ENCODE data around the gene TOP2A. TPM values are rescaled to one million over a fixed set of nuclear protein-coding genes. Genes with fewer than 3 reads are reported as not detected.
"Not testable (repeated sequence)": the region's sequence is repeated elsewhere in the genome, so short reads cannot be mapped to it uniquely, and the experiment has no call there.

Gene TOP2A
- total and polyA plus RNA-seq, 10 donors = 5.5 to 37.5 (median 13.5) TPM

GRCh38 chr17:40417258-40417608 is 463 bp downstream of the TOP2A start:
- intact Hi-C loops (cut with DNase I; ENCODE audit: low total_unique reads) = loop anchor here (5.0 kb wide), 1 partner anchor 55 kb away; the partner anchor contains the start of gene GJD3
- no peak for DNase-seq
- peak overlapping the region; percentile 57 to 92 (median 66) for H3K4me3 ChIP-seq
- H3K9me3 ChIP-seq = no peaks in the 10 kb centered on the region
- H3K4me1 ChIP-seq = peaks cover 18 to 52% (median 36%) of the 10 kb centered on the region in 6 donors
- WGBS, 5 donors = 0 to 1% (median 0%) methylated on average over 12 to 21 of the region's 21 CpGs
- peak overlapping the region in 3 of 8 donors; percentile 26 to 81 (median 71) for H3K27ac ChIP-seq
- TF ChIP-seq, protein P1, sequence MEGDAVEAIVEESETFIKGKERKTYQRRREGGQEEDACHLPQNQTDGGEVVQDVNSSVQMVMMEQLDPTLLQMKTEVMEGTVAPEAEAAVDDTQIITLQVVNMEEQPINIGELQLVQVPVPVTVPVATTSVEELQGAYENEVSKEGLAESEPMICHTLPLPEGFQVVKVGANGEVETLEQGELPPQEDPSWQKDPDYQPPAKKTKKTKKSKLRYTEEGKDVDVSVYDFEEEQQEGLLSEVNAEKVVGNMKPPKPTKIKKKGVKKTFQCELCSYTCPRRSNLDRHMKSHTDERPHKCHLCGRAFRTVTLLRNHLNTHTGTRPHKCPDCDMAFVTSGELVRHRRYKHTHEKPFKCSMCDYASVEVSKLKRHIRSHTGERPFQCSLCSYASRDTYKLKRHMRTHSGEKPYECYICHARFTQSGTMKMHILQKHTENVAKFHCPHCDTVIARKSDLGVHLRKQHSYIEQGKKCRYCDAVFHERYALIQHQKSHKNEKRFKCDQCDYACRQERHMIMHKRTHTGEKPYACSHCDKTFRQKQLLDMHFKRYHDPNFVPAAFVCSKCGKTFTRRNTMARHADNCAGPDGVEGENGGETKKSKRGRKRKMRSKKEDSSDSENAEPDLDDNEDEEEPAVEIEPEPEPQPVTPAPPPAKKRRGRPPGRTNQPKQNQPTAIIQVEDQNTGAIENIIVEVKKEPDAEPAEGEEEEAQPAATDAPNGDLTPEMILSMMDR (IDR thresholded peaks at IDR 0.05 in 8 of 11, conservative IDR thresholded peaks at IDR 0.05 in 3 of 11) = no peak
- H3K36me3 ChIP-seq = peaks cover 0 to 11% (median 0%) of the 10 kb centered on the region in 6 donors
- peaks cover 0 to 9% (median 0%) of the 10 kb centered on the region in 7 donors for H3K27me3 ChIP-seq (replicated peaks in 1 of 7)

DNA sequence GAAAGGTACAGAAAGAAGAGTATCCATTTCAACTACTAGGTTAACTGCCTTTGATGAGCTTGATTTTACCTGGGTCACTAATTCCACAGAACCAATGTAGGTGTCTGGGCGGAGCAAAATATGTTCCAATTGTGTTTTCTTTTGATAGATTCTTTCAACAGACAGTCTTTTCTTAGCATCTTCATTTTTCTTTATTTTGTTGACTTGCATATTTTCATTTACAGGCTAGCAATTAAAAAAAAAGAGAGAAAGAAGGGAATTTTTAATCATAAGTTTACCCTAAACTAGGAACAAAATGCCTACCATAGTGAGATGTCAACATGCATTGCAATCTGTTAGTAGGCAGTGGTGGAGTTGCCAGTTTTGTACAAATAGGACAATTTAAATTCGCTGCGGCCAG is 1.0 kb downstream of the TOP2A start:
- TF ChIP-seq POLR2A (IDR thresholded peaks at IDR 0.05) (no peak), POLR2AphosphoS5 (IDR thresholded peaks at IDR 0.05) (no peak)
- TF ChIP-seq, protein P1 (IDR thresholded peaks at IDR 0.05 in 8 of 11, conservative IDR thresholded peaks at IDR 0.05 in 3 of 11) = no peak
- intact Hi-C loops (cut with DNase I; ENCODE audit: low total_unique reads) = loop anchor here (5.0 kb wide), 1 partner anchor 54 kb away; the partner anchor contains the start of gene GJD3
- no peaks in the 10 kb centered on the region for H3K9me3 ChIP-seq
- H3K27ac ChIP-seq = no peak overlapping the region
- H3K36me3 ChIP-seq = peaks cover 0 to 16% (median 0%) of the 10 kb centered on the region in 6 donors
- no peak for DNase-seq
- peak overlapping the region in 4 of 8 donors; percentile 61 to 92 (median 66) for H3K4me3 ChIP-seq
- H3K4me1 ChIP-seq = peaks cover 18 to 52% (median 36%) of the 10 kb centered on the region in 6 donors
- H3K27me3 ChIP-seq (replicated peaks in 1 of 7) = peaks cover 0 to 9% (median 0%) of the 10 kb centered on the region in 7 donors
- WGBS, 5 donors = 34 to 43% (median 42%) methylated on average over 3 of the region's 3 CpGs

DNA sequence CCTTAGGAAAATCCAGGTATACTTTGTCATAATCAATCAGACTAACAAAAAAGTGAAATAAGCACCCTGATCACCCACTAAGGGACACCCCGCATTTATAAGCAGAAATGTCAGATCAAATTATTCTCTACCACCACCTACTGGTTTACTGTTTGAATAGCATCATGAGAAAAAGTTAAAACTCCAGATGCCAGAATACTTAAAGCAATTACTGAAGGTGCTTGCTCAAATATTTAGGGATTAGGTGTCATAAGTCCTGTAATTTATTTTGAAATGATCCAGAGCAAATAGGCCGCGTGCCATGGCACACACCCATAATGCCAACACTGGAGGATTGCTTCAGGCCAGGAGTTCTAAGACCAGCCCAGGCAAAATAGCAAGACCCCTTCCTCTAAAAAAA is 2.3 kb downstream of the TOP2A start:
- WGBS, 5 donors = 51 to 72% (median 66%) methylated on average over 3 of the region's 3 CpGs
- H3K4me3 ChIP-seq = peak overlapping the region in 1 of 8 donors; percentile 39
- H3K27ac ChIP-seq = no peak overlapping the region
- intact Hi-C loops (cut with DNase I; ENCODE audit: low total_unique reads) = loop anchor here (5.0 kb wide), 1 partner anchor 53 kb away; the partner anchor contains the start of gene GJD3
- H3K4me1 ChIP-seq = peaks cover 18 to 52% (median 36%) of the 10 kb centered on the region in 6 donors
- H3K27me3 ChIP-seq (replicated peaks in 1 of 7) = peaks cover 0 to 9% (median 0%) of the 10 kb centered on the region in 7 donors
- no peak for DNase-seq
- H3K36me3 ChIP-seq = peaks cover 0 to 26% (median 0%) of the 10 kb centered on the region in 6 donors
- TF ChIP-seq POLR2AphosphoS5 (IDR thresholded peaks at IDR 0.05) = no peak
- TF ChIP-seq, protein P1 (IDR thresholded peaks at IDR 0.05 in 8 of 11, conservative IDR thresholded peaks at IDR 0.05 in 3 of 11) = peak in 9 of 11 experiments; percentile 40 to 74 (median 66)
- no peaks in the 10 kb centered on the region for H3K9me3 ChIP-seq

DNA sequence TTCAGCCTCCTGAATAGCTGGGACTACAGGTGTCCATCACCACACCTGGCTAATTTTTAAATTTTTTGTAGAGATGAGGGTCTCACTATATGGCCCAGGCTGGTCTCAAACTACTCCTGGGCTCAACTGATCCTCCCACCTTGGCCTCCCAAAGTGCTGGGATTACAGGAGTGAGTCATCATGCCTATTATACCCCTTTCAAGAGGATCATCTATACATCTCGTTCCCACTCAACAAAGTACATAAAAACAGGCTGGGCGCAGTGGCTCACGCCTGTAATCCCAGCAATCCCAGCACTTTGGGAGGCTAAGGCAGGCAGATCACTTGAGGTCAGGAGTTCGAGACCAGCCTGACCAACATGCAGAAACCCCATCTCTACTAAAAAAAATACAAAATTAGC is 3.4 kb downstream of the TOP2A start:
- 90 to 96% (median 95%) methylated on average over 4 of the region's 4 CpGs for WGBS, 5 donors
- H3K9me3 ChIP-seq; intact Hi-C loops (cut with DNase I; ENCODE audit: low total_unique reads); DNase-seq; H3K27me3 ChIP-seq (replicated peaks in 1 of 7); H3K4me3 ChIP-seq; H3K27ac ChIP-seq: not testable (repeated sequence)
- H3K4me1 ChIP-seq = peaks cover 11 to 43% (median 27%) of the 10 kb centered on the region in 6 donors
- peaks cover 0 to 37% (median 0%) of the 10 kb centered on the region in 6 donors for H3K36me3 ChIP-seq
